MM.1S (cell line): ENCODE results near the gene NRIP2.

Source experiments
- DNase-seq: peaks from one replicate; pipeline ENCODE4 v3.0.0-alpha.2; 2015
- H2AFZ ChIP-seq: fragments of 300-600 bp; sonication (generic); 2 replicates; pipeline ENCODE4 v1.6.0; 2016; ENCODE audit warnings: antibody characterized with exemption, low read length
- H3F3A ChIP-seq: fragments of 300-600 bp; sonication (generic); 2 replicates; pipeline ENCODE4 v1.6.1; 2016; ENCODE audit warnings: mild to moderate bottlenecking, antibody characterized with exemption, low read length, moderate library complexity, mixed read lengths; ENCODE audit not compliant: insufficient read depth
- H3K27ac ChIP-seq: fragments of 300-600 bp; sonication (generic); 2 replicates; pipeline ENCODE4 v1.5.1; 2016; ENCODE audit warnings: mild to moderate bottlenecking, low read length
- H3K27me3 ChIP-seq: fragments of 300-600 bp; sonication (generic); replicated peaks from 2 replicates; pipeline ENCODE4 v1.6.0; 2016; ENCODE audit warnings: low read length; ENCODE audit not compliant: insufficient read depth
- H3K36me3 ChIP-seq: fragments of 300-600 bp; sonication (generic); replicated peaks from 2 replicates; pipeline ENCODE4 v1.6.1; 2016; ENCODE audit warnings: mild to moderate bottlenecking, low read length, mixed read lengths; ENCODE audit not compliant: insufficient read depth
- H3K4me1 ChIP-seq: fragments of 300-600 bp; sonication (generic); 2 replicates; pipeline ENCODE4 v1.6.1; 2016; ENCODE audit warnings: low read length, mixed read lengths
- H3K4me2 ChIP-seq: fragments of 300-600 bp; sonication (generic); 2 replicates; pipeline ENCODE4 v1.6.0; 2016; ENCODE audit warnings: low read depth, low read length
- H3K4me3 ChIP-seq: fragments of 300-600 bp; sonication (generic); 2 replicates; pipeline ENCODE4 v1.5.1; 2016; ENCODE audit warnings: low read length, mixed read lengths
- H3K79me2 ChIP-seq: fragments of 300-600 bp; sonication (generic); 2 replicates; pipeline ENCODE4 v1.6.1; 2016; ENCODE audit warnings: mixed run types, low read length, mixed read lengths
- H3K9ac ChIP-seq: fragments of 300-600 bp; sonication (generic); 2 replicates; pipeline ENCODE4 v1.6.1; 2016; ENCODE audit warnings: low read length, mixed read lengths
- H3K9me2 ChIP-seq: fragments of 300-600 bp; sonication (generic); replicated peaks from 2 replicates; pipeline ENCODE4 v1.6.1; 2016; ENCODE audit warnings: mild to moderate bottlenecking, low read length, mixed read lengths; ENCODE audit not compliant: insufficient read depth
- H3K9me3 ChIP-seq: fragments of 300-600 bp; sonication (generic); replicated peaks from 2 replicates; pipeline ENCODE4 v1.6.1; 2016; ENCODE audit warnings: mild to moderate bottlenecking, low read length, mixed read lengths; ENCODE audit not compliant: insufficient read depth
- H4K20me1 ChIP-seq: fragments of 300-600 bp; sonication (generic); 2 replicates; pipeline ENCODE4 v1.6.1; 2016; ENCODE audit warnings: mild to moderate bottlenecking, low read length, moderate library complexity, mixed read lengths; ENCODE audit not compliant: insufficient read depth
- CTCF ChIP-seq: fragments of 300-600 bp; sonication (generic); IDR thresholded peaks from 2 replicates; pipeline ENCODE4 v1.5.1; 2016; ENCODE audit warnings: antibody characterized with exemption, low read length, mixed read lengths
- EZH2 ChIP-seq: fragments of 300-600 bp; sonication (generic); optimal IDR thresholded peaks from 2 replicates; pipeline ENCODE3; 2017; ENCODE audit warnings: low read depth, mild to moderate bottlenecking, antibody characterized with exemption, low read length, mixed read lengths
- EZH2phosphoT487 ChIP-seq: fragments of 300-600 bp; sonication (generic); IDR thresholded peaks from 2 replicates; pipeline ENCODE4 v1.6.1; 2018; ENCODE audit warnings: antibody characterized with exemption, low read length

The NRIP2 gene

GRCh38 chr12:2845280-2845679, 10.4 kb upstream of the NRIP2 start:
- no peaks in the 10 kb centered on the region for H3K27me3 ChIP-seq
- H3K4me3 ChIP-seq: no peak overlapping the region
- H2AFZ ChIP-seq: no peak overlapping the region
- no peak overlapping the region for H3K27ac ChIP-seq
- no peaks in the 10 kb centered on the region for H3K4me1 ChIP-seq
- no peaks in the 10 kb centered on the region for H3K9me2 ChIP-seq
- TF ChIP-seq CTCF (no peak), EZH2 (no peak), EZH2phosphoT487 (no peak)
- no peaks in the 10 kb centered on the region for H4K20me1 ChIP-seq
- no peaks in the 10 kb centered on the region for H3K79me2 ChIP-seq
- no peak overlapping the region for H3K4me2 ChIP-seq
- H3K36me3 ChIP-seq: no peaks in the 10 kb centered on the region
- DNase-seq: no peak
- H3F3A ChIP-seq: no peaks in the 10 kb centered on the region
- H3K9me3 ChIP-seq: no peaks in the 10 kb centered on the region
- H3K9ac ChIP-seq: no peak overlapping the region

- H3K27ac ChIP-seq: no peak overlapping the region
- H3K79me2 ChIP-seq: no peaks in the 10 kb centered on the region
- no peaks in the 10 kb centered on the region for H4K20me1 ChIP-seq
- no peak overlapping the region for H2AFZ ChIP-seq
- H3K9me2 ChIP-seq: no peaks in the 10 kb centered on the region
- no peaks in the 10 kb centered on the region for H3K36me3 ChIP-seq
- TF ChIP-seq EZH2phosphoT487: no peak
- TF ChIP-seq CTCF: no peak
- no peak for TF ChIP-seq EZH2
- no peak for DNase-seq
- H3K4me3 ChIP-seq: no peak overlapping the region
- no peaks in the 10 kb centered on the region for H3K27me3 ChIP-seq
- H3K4me1 ChIP-seq: no peaks in the 10 kb centered on the region
- no peak overlapping the region for H3K4me2 ChIP-seq
- H3F3A ChIP-seq: no peaks in the 10 kb centered on the region
- no peak overlapping the region for H3K9ac ChIP-seq
- no peaks in the 10 kb centered on the region for H3K9me3 ChIP-seq
Measured at GRCh38 chr12:2844786-2845185, 10.0 kb upstream of the NRIP2 start.

GRCh38 chr12:2842948-2843347, 8.1 kb upstream of the NRIP2 start:
- Histone ChIP-seq H3K4me2 (no peak overlapping the region), H2AFZ (no peak overlapping the region), H3K9me2 (no peaks in the 10 kb centered on the region), H3K27me3 (no peaks in the 10 kb centered on the region), H3K9me3 (no peaks in the 10 kb centered on the region), H3K4me3 (no peak overlapping the region), H3K4me1 (no peaks in the 10 kb centered on the region), H4K20me1 (no peaks in the 10 kb centered on the region), H3K9ac (no peak overlapping the region), H3K79me2 (no peaks in the 10 kb centered on the region), H3K36me3 (no peaks in the 10 kb centered on the region), H3F3A (no peaks in the 10 kb centered on the region), H3K27ac (no peak overlapping the region)
- no peak for TF ChIP-seq EZH2phosphoT487
- TF ChIP-seq CTCF: no peak
- TF ChIP-seq EZH2: no peak
- no peak for DNase-seq

- no peak overlapping the region for H3K27ac ChIP-seq
- TF ChIP-seq EZH2 (no peak), EZH2phosphoT487 (no peak), CTCF (no peak)
Measured at GRCh38 chr12:2841056-2841650, 6.3 kb upstream of the NRIP2 start.

More at GRCh38 chr12:2841056-2841650, 6.3 kb upstream of the NRIP2 start:
- Histone ChIP-seq H3K4me3 (no peak overlapping the region), H3K4me2 (no peak overlapping the region), H3F3A (no peaks in the 10 kb centered on the region), H3K4me1 (no peaks in the 10 kb centered on the region), H3K9ac (no peak overlapping the region), H3K79me2 (no peaks in the 10 kb centered on the region), H3K27me3 (no peaks in the 10 kb centered on the region), H4K20me1 (no peaks in the 10 kb centered on the region), H3K9me2 (no peaks in the 10 kb centered on the region), H2AFZ (no peak overlapping the region), H3K36me3 (no peaks in the 10 kb centered on the region), H3K9me3 (no peaks in the 10 kb centered on the region)
- DNase-seq: no peak
